GM13977 (cell line): ENCODE measurements around the gene BMP6.

ENCODE experiments used
- DNase-seq: peaks from one replicate; pipeline ENCODE4 v3.0.0; 2012; ENCODE audit warnings: low spot score
- CTCF ChIP-seq: IDR thresholded peaks from 2 replicates; pipeline ENCODE4 v1.5.1; 2012; ENCODE audit warnings: mild to moderate bottlenecking, control low read depth; ENCODE audit not compliant: insufficient read depth; ENCODE audit errors: extremely low read depth, missing control alignments
- in situ Hi-C: fragments of 300-500 bp; cut with MboI; formaldehyde crosslinking; loops from one replicate; pipeline ENCODE4 v1.12.0; 2022; ENCODE audit warnings: low sequenced_read_pairs, low pct_unique_long_range_greater_than_20kb, mixed read lengths, inconsistent platforms; ENCODE audit not compliant: unreplicated experiment

BMP6 gene

GRCh38 chr6:7909323-7910276, 183.7 kb downstream of the BMP6 start:
- DNase-seq: peak; percentile 76
- in situ Hi-C loops: no loop called here

GRCh38 chr6:7910298-7910653, 184.4 kb downstream of the BMP6 start:
- in situ Hi-C loops: no loop called here
- no peak for DNase-seq
- no peak for TF ChIP-seq CTCF

More at GRCh38 chr6:7909323-7910276, 183.7 kb downstream of the BMP6 start:
- no peak for TF ChIP-seq CTCF

- no peak for TF ChIP-seq CTCF
- in situ Hi-C loops: no loop called here
- DNase-seq: peak; percentile 93
Measured at GRCh38 chr6:7910654-7911344, 184.9 kb downstream of the BMP6 start, which contains the start of gene TXNDC5. TXNDC5 (minus strand) TSS chr6:7910788; CDS start chr6:7910776, 12 bp downstream.

GRCh38 chr6:7911345-7911725, 185.4 kb downstream of the BMP6 start:
- no peak for DNase-seq
- no peak for TF ChIP-seq CTCF
- in situ Hi-C loops: no loop called here

GRCh38 chr6:7912024-7912423, 186.1 kb downstream of the BMP6 start:
- TF ChIP-seq CTCF: no peak
- in situ Hi-C loops: no loop called here
- no peak for DNase-seq

GRCh38 chr6:7912736-7913517, 187.0 kb downstream of the BMP6 start:
- in situ Hi-C loops: no loop called here
- no peak for TF ChIP-seq CTCF
- DNase-seq: no peak
